SU-DHL-6 (cell line): ENCODE data around the gene DYNC1LI1.

ENCODE experiments used
- CTCF ChIP-seq: fragments of 200-600 bp; sonication (generic); IDR thresholded peaks from one replicate; pipeline ENCODE4 v1.5.1; 2017; ENCODE audit warnings: antibody characterized with exemption, mild to moderate bottlenecking, low read length, moderate library complexity; ENCODE audit not compliant: insufficient read depth, poor library complexity, severe bottlenecking
- EZH2phosphoT487 ChIP-seq: fragments of 200-600 bp; sonication (generic), shearing (Covaris generic); conservative IDR thresholded peaks from 2 replicates; pipeline ENCODE4 v1.6.1; 2018; ENCODE audit warnings: mild to moderate bottlenecking, antibody characterized with exemption, low read length, moderate library complexity, mixed read lengths

DNA sequence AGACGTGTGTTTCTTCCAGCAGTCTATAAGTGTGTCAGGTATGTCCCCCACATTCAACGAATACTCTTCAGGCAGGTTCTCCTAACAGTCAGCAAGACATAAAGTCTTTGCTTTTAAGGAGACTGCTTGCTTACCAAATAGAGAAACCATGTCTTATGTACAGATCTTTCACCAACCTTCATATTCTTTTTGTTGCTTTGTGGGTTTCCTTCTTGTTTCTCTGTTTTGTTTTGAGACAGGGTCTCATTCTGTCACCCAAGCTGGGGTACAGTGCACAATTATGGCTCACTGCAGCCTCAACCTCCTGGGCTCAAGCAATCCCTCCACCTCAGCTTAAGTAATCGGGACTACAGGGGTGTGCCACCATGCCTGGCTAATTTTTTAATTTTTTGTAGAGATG lies 14.3 kb downstream of the DYNC1LI1 start:
- TF ChIP-seq CTCF: no peak
- TF ChIP-seq EZH2phosphoT487: no peak
